GM12878 (cell line): ENCODE data around the gene THRB.

Experiments used
- BRCA1 ChIP-seq: IDR thresholded peaks from 2 replicates; pipeline ENCODE4 v1.6.1; 2011; ENCODE audit warnings: low read depth, low read length, improper control_type of control experiment
- CHD4 ChIP-seq: fragments of 200-600 bp; sonication (generic); IDR thresholded peaks from 2 replicates; pipeline ENCODE4 v1.6.1; 2016; ENCODE audit warnings: mild to moderate bottlenecking
- CTCF ChIP-seq, 3 experiments: IDR thresholded peaks in 2 of 3; conservative IDR thresholded peaks in 1 of 3; 2 replicates each; pipeline ENCODE4 v1.5.1; 2011; ENCODE audit warnings: low read depth in 3 of 3, low read length in 3 of 3, mild to moderate bottlenecking in 3 of 3, control low read depth in 2 of 3, moderate library complexity in 2 of 3, inconsistent platforms in 1 of 3, mixed read lengths in 1 of 3; ENCODE audit not compliant: control insufficient read depth in 2 of 3, insufficient read depth in 1 of 3; ENCODE audit errors: extremely low read depth in 1 of 3
- EP300 ChIP-seq, 2 experiments: fragments of 150-350 bp in 1 of 2; IDR thresholded peaks; 2 replicates each; pipeline ENCODE4 v1.6.1; 2011 to 2012; ENCODE audit warnings: low read depth in 2 of 2, low read length in 2 of 2, borderline replicate concordance in 1 of 2, improper control_type of control experiment in 1 of 2, inconsistent platforms in 1 of 2; ENCODE audit not compliant: control insufficient read depth in 1 of 2
- IRF3 ChIP-seq: fragments of 450-650 bp; IDR thresholded peaks from 2 replicates; pipeline ENCODE4 v1.6.1; 2014; ENCODE audit warnings: mild to moderate bottlenecking
- JUNB ChIP-seq: IDR thresholded peaks from 2 replicates; pipeline ENCODE4 v1.6.1; 2016; ENCODE audit warnings: antibody characterized with exemption, mild to moderate bottlenecking
- MAX ChIP-seq: IDR thresholded peaks from 2 replicates; pipeline ENCODE4 v1.6.1; 2012; ENCODE audit warnings: low read depth, low read length, improper control_type of control experiment
- MYC ChIP-seq: IDR thresholded peaks from 2 replicates; pipeline ENCODE4 v1.6.1; 2011; ENCODE audit warnings: mild to moderate bottlenecking, low read length, moderate library complexity, inconsistent platforms; ENCODE audit not compliant: insufficient read depth, insufficient replicate concordance, insufficient read length, severe bottlenecking
- POLR2A ChIP-seq: IDR thresholded peaks from 2 replicates; pipeline ENCODE4 v1.6.1; 2011; ENCODE audit warnings: low read depth, mild to moderate bottlenecking, low read length
- POLR2AphosphoS5 ChIP-seq: IDR thresholded peaks from 2 replicates; pipeline ENCODE4 v1.6.1; 2011; ENCODE audit warnings: mild to moderate bottlenecking, low read length, inconsistent platforms
- REST ChIP-seq: IDR thresholded peaks from 2 replicates; pipeline ENCODE4 v1.6.1; 2012; ENCODE audit warnings: mild to moderate bottlenecking, low read depth, low read length

- TF ChIP-seq REST (no peak), BRCA1 (no peak), POLR2A (no peak), MYC (no peak), EP300 (IDR thresholded peaks at IDR 0.05; ENCODE audit: borderline replicate concordance in 1 of 2, control insufficient read depth in 1 of 2, low read depth in 2 of 2, low read length in 2 of 2) (no peak), CTCF (IDR thresholded peaks at IDR 0.05 in 2 of 3, conservative IDR thresholded peaks at IDR 0.05 in 1 of 3; ENCODE audit: control insufficient read depth in 2 of 3, extremely low read depth in 1 of 3, insufficient read depth in 1 of 3, low read depth in 3 of 3, low read length in 3 of 3) (no peak), POLR2AphosphoS5 (no peak), CHD4 (no peak), JUNB (no peak), MAX (no peak), IRF3 (no peak)
Observed at GRCh38 chr3:24493746-24494617, 668 bp downstream of the THRB start.
